Measurements from ENCODE around the gene RDH12. TPM values are rescaled to one million over a fixed set of nuclear protein-coding genes. Genes with fewer than 3 reads are reported as not detected.

The RDH12 gene
- total RNA-seq, 3 donors from 2014 or later, result not detected

- intact Hi-C loops (cut with DNase I, micrococcal nuclease), result no loop called here
- Histone ChIP-seq H3K36me3 (ENCODE audit: low read depth) (peaks cover 4% of the 10 kb centered on the region), H3K4me1 (ENCODE audit: low read depth) (no peaks in the 10 kb centered on the region), H3K4me3 (peak overlapping the region; percentile 42), H3K9me3 (no peaks in the 10 kb centered on the region)
- DNase-seq (peak; percentile 86 to 91 (median 87)), ATAC-seq (peak; percentile 95)
- TF ChIP-seq CTCF (IDR thresholded peaks at IDR 0.05), result no peak
Observed at GRCh38 chr14:67694791-67695393, 6.8 kb upstream of the RDH12 start.

- Histone ChIP-seq H3K4me1 (ENCODE audit: low read depth) (no peaks in the 10 kb centered on the region), H3K4me3 (peak within 1 kb of the TSS; percentile 42), H3K36me3 (ENCODE audit: low read depth) (no peaks in the 10 kb centered on the region), H3K9me3 (no peaks in the 10 kb centered on the region)
- no peak for TF ChIP-seq CTCF (IDR thresholded peaks at IDR 0.05)
- intact Hi-C loops (cut with DNase I, micrococcal nuclease), result no loop called here
- peak; percentile 86 to 91 (median 90) for DNase-seq
- peak; percentile 95 for ATAC-seq
Observed at GRCh38 chr14:67695394-67695949, 6.2 kb upstream of the RDH12 start, which contains the start of gene RDH11. TSS of gene RDH11 (minus strand) at chr14:67695764. CDS start at chr14:67695703, 61 bp downstream.

- ATAC-seq, result no peak
- DNase-seq, result no peak
- TF ChIP-seq CTCF (IDR thresholded peaks at IDR 0.05), result no peak
- Histone ChIP-seq H3K4me3 (no peak overlapping the region), H3K36me3 (ENCODE audit: low read depth) (no peaks in the 10 kb centered on the region), H3K4me1 (ENCODE audit: low read depth) (no peaks in the 10 kb centered on the region), H3K9me3 (no peaks in the 10 kb centered on the region)
- intact Hi-C loops (cut with DNase I, micrococcal nuclease), result no loop called here
Observed at GRCh38 chr14:67697006-67697405, 4.7 kb upstream of the RDH12 start.

GRCh38 chr14:67698179-67698578 is 3.5 kb upstream of the RDH12 start:
- Histone ChIP-seq H3K9me3 (no peaks in the 10 kb centered on the region), H3K4me1 (ENCODE audit: low read depth) (no peaks in the 10 kb centered on the region), H3K4me3 (no peak overlapping the region), H3K36me3 (ENCODE audit: low read depth) (no peaks in the 10 kb centered on the region)
- intact Hi-C loops (cut with DNase I, micrococcal nuclease), result no loop called here
- TF ChIP-seq CTCF (IDR thresholded peaks at IDR 0.05), result no peak
- DNase-seq, result no peak
- ATAC-seq, result no peak

GRCh38 chr14:67703997-67704396 is 2.3 kb downstream of the RDH12 start:
- no peaks in the 10 kb centered on the region for H3K36me3 ChIP-seq (ENCODE audit: low read depth)
- H3K4me3 ChIP-seq, result no peak overlapping the region
- no peak for ATAC-seq
- intact Hi-C loops (cut with DNase I, micrococcal nuclease), result loop anchor here in 1 of 2 donors (1.0 kb wide), 1 partner anchor 85 kb away; the partner anchor contains the start of gene ARG2
- no peaks in the 10 kb centered on the region for H3K4me1 ChIP-seq (ENCODE audit: low read depth)
- TF ChIP-seq CTCF (IDR thresholded peaks at IDR 0.05), result no peak
- no peaks in the 10 kb centered on the region for H3K9me3 ChIP-seq
- DNase-seq, result no peak

Data from mucosa of descending colon (tissue), 3 donors.